ENCODE results near the gene VASN.

DNA sequence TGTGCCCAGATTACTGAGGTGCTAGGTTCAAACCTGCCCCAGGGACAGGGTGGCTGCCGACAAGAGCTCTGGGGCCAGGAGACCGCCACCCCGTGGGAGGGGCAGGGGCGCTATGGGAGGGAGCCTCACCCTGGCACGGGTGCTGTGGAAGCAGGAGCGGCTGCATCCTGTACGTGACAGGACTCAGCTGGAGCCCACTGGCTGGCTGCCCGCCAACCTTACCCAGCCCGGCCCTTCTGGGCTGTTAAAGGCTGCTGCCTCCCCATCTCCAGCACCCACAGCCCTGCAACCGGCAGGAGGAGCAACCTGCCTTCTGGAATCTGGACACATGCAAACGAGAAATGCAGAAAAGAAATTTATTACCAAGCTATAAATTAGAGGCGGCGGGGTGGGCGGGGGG, 31.7 kb upstream of the VASN start:
- TF ChIP-seq, protein P1, sequence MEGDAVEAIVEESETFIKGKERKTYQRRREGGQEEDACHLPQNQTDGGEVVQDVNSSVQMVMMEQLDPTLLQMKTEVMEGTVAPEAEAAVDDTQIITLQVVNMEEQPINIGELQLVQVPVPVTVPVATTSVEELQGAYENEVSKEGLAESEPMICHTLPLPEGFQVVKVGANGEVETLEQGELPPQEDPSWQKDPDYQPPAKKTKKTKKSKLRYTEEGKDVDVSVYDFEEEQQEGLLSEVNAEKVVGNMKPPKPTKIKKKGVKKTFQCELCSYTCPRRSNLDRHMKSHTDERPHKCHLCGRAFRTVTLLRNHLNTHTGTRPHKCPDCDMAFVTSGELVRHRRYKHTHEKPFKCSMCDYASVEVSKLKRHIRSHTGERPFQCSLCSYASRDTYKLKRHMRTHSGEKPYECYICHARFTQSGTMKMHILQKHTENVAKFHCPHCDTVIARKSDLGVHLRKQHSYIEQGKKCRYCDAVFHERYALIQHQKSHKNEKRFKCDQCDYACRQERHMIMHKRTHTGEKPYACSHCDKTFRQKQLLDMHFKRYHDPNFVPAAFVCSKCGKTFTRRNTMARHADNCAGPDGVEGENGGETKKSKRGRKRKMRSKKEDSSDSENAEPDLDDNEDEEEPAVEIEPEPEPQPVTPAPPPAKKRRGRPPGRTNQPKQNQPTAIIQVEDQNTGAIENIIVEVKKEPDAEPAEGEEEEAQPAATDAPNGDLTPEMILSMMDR (IDR thresholded peaks at IDR 0.05), result no peak
- no peak for TF ChIP-seq EZH2phosphoT487 (IDR thresholded peaks at IDR 0.05)

All from neural progenitor cell (in vitro differentiated cells).